ENCODE results near the gene TRIM15.
"Not testable (repeated sequence)": the region's sequence is repeated elsewhere in the genome, so short reads cannot be mapped to it uniquely, and the experiment has no call there.

TRIM15 gene

GRCh38 chr6:30163918-30164654 lies 740 bp downstream of the TRIM15 start:
- no peak overlapping the region for H3K4me3 ChIP-seq (ENCODE audit: low read length)
- no peak for TF ChIP-seq CTCF (IDR thresholded peaks at IDR 0.05; ENCODE audit: insufficient read depth, low read depth, low read length, missing control alignments)
- DNase-seq (ENCODE audit: low read depth), result no peak

GRCh38 chr6:30164714-30165113 lies 1.4 kb downstream of the TRIM15 start:
- TF ChIP-seq CTCF (IDR thresholded peaks at IDR 0.05; ENCODE audit: insufficient read depth, low read depth, low read length, missing control alignments), result no peak
- DNase-seq (ENCODE audit: low read depth), result no peak
- H3K4me3 ChIP-seq (ENCODE audit: low read length), result no peak overlapping the region

- DNase-seq (ENCODE audit: low read depth); H3K4me3 ChIP-seq (ENCODE audit: low read length): not testable (repeated sequence)
Measured at GRCh38 chr6:30165238-30165637, 1.9 kb downstream of the TRIM15 start.

- TF ChIP-seq CTCF (IDR thresholded peaks at IDR 0.05; ENCODE audit: insufficient read depth, low read depth, low read length, missing control alignments), result no peak
- H3K4me3 ChIP-seq (ENCODE audit: low read length), result no peak overlapping the region
- DNase-seq (ENCODE audit: low read depth), result no peak
Measured at GRCh38 chr6:30167101-30167500, 3.8 kb downstream of the TRIM15 start.

GRCh38 chr6:30168741-30169140 lies 5.4 kb downstream of the TRIM15 start:
- no peak overlapping the region for H3K4me3 ChIP-seq (ENCODE audit: low read length)
- DNase-seq (ENCODE audit: low read depth), result no peak
- TF ChIP-seq CTCF (IDR thresholded peaks at IDR 0.05; ENCODE audit: insufficient read depth, low read depth, low read length, missing control alignments), result no peak

- no peak overlapping the region for H3K4me3 ChIP-seq (ENCODE audit: low read length)
- DNase-seq (ENCODE audit: low read depth), result peak; percentile 62
- TF ChIP-seq CTCF (IDR thresholded peaks at IDR 0.05; ENCODE audit: insufficient read depth, low read depth, low read length, missing control alignments), result peak; percentile 88
Measured at GRCh38 chr6:30169658-30170614, 6.6 kb downstream of the TRIM15 start.

- H3K4me3 ChIP-seq (ENCODE audit: low read length), result no peak overlapping the region
- no peak for TF ChIP-seq CTCF (IDR thresholded peaks at IDR 0.05; ENCODE audit: insufficient read depth, low read depth, low read length, missing control alignments)
- no peak for DNase-seq (ENCODE audit: low read depth)
Measured at GRCh38 chr6:30171677-30172471, 8.5 kb downstream of the TRIM15 start.
